GM12864 (cell line): ENCODE results near the gene ZCCHC3.

Experiments used
- DNase-seq: peaks from one replicate; pipeline ENCODE4 v3.0.0-alpha.2; 2011; ENCODE audit warnings: low read depth
- H3K4me3 ChIP-seq: 2 replicates; pipeline ENCODE4 v1.5.1; 2011; ENCODE audit warnings: mild to moderate bottlenecking, low read depth, low read length, control low read depth
- TF ChIP-seq, protein P1 (sequence below): IDR thresholded peaks from 2 replicates; pipeline ENCODE4 v1.5.1; 2011; ENCODE audit warnings: low read depth, mild to moderate bottlenecking, moderate library complexity, low read length, control low read depth, inconsistent platforms; ENCODE audit errors: missing control alignments

ZCCHC3 gene

DNA sequence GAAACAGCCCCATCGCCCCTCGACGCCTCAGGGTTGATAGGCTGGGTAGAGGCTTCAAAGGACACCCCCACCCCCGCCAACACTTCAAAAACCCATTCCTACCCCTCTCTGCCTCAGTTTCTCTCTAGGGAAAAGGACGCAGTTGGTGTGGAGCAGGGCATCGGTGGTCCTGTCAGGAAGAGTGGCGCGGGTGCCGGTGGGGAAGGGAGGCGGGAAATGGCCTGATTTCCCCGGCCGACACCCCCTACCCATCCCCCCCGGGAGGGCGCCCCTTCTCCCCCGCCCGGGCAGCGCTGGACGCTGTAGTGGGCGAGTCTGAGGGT, 49.9 kb downstream of the ZCCHC3 start:
- peak overlapping the region; percentile 87 for H3K4me3 ChIP-seq
- TF ChIP-seq, protein P1, sequence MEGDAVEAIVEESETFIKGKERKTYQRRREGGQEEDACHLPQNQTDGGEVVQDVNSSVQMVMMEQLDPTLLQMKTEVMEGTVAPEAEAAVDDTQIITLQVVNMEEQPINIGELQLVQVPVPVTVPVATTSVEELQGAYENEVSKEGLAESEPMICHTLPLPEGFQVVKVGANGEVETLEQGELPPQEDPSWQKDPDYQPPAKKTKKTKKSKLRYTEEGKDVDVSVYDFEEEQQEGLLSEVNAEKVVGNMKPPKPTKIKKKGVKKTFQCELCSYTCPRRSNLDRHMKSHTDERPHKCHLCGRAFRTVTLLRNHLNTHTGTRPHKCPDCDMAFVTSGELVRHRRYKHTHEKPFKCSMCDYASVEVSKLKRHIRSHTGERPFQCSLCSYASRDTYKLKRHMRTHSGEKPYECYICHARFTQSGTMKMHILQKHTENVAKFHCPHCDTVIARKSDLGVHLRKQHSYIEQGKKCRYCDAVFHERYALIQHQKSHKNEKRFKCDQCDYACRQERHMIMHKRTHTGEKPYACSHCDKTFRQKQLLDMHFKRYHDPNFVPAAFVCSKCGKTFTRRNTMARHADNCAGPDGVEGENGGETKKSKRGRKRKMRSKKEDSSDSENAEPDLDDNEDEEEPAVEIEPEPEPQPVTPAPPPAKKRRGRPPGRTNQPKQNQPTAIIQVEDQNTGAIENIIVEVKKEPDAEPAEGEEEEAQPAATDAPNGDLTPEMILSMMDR = no peak
- DNase-seq = no peak

DNA sequence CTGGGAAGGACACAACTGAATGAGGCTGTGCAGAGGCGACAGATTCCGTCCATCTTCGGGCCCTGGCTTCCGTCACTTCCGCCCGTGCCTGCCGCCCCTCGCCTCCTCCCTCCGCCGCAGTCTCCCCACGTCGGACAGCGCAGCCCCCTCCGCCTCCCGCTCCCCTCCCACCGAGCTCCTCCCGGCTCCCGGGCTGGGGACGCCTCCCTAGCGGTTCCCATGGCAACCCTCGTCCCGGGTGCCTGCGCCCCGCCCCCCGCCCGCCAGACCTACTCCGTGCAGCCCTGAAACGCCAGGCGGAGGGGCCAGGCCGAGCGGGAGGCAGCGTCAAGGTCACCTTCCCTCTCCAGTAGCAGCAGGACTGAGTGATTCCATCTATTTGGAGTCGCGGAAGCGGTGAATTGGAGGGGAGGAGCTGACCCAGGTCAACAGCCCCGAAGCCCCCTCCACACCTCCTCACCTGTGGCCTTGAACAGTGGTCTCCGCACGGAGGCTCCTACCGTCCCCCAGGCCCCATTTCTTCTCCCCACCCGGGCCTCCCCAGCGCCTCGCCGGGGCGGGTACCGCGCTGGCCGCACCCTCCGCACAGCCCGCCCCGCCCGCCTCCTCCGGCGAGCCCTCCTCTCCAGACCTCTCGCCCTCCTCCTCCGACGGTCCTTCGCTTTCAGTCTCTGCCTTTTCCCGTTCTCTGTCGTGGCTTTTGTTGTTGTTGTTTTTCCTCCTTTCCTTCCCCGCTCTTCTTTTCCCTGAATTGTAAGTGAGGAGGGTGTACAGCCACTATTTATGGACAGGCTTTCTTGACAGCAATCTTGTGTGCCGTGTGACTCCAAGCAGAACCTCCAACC, 50.5 kb downstream of the ZCCHC3 start:
- TF ChIP-seq, protein P1 = no peak
- H3K4me3 ChIP-seq = peak overlapping the region; percentile 87
- DNase-seq = no peak

DNA sequence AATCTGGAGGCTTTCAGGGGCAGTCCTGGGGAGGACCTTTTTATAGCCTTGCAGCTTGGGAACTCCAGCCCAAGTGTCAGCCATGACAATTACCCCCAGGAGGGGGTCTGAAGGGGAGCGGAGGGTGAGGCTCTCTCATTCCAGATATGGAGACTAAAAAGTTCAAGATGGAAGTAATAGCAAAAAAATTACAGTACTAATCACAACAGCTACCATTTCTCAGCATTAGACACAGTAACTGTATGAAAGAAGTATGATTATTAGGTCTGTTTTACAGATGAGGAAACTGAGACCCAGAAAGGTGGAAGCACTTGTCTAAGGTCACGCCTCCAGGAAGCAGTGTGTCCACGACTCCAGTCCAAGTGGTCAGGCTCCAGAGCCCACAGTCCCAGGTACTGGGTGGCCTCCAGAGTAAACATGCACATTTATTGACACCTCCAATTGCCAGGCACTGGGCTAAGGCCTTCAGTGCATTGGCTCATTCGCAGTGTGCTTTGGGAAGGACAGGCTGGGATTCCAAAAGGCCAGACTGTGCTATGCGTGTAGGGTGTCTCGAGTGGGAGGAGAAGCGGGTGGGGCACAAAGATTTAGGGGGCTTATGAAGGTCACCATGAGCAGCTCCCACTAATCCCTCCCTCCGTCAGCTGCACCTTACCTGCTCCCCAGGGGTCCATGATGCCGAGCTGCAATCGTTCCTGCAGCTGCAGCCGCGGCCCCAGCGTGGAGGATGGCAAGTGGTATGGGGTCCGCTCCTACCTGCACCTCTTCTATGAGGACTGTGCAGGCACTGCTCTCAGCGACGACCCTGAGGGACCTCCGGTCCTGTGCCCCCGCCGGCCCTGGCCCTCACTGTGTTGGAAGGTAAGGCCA, 51.8 kb downstream of the ZCCHC3 start:
- no peak overlapping the region for H3K4me3 ChIP-seq
- TF ChIP-seq, protein P1 = no peak

More for the DNA sequence above, 51.8 kb downstream of the ZCCHC3 start:
- DNase-seq = no peak
